ENCODE data around the gene UGT2B15. TPM values are rescaled to one million over a fixed set of nuclear protein-coding genes. Genes with fewer than 3 reads are reported as not detected.

Gene UGT2B15
- polyA plus RNA-seq, 1 donor (not counting 4 experiments of a cell fraction or from before 2014, with no cell fraction given) = not detected

- no peak overlapping the region for H3K27ac ChIP-seq (ENCODE audit: control insufficient read depth, insufficient read depth, low read length)
- no peaks in the 10 kb centered on the region for H4K20me1 ChIP-seq (ENCODE audit: control insufficient read depth, extremely low read depth, insufficient read depth, low read length)
- H3K4me2 ChIP-seq (ENCODE audit: control insufficient read depth, extremely low read depth, insufficient read depth, low read depth, low read length) = no peak overlapping the region
- no peaks in the 10 kb centered on the region for H3K36me3 ChIP-seq (ENCODE audit: control insufficient read depth in 2 of 2, extremely low read depth in 1 of 2, insufficient read depth in 2 of 2, low read length in 2 of 2)
- H2AFZ ChIP-seq (ENCODE audit: control insufficient read depth, low read length) = no peak overlapping the region
- FAIRE-seq = no peak
- dilution Hi-C loops (cut with MboI; ENCODE audit: extremely low pct_ligation_motif_present, low sequenced_read_pairs) = no loop called here
- TF ChIP-seq EZH2 (IDR thresholded peaks at IDR 0.05; ENCODE audit: low read length) = no peak
- TF ChIP-seq, protein P1, sequence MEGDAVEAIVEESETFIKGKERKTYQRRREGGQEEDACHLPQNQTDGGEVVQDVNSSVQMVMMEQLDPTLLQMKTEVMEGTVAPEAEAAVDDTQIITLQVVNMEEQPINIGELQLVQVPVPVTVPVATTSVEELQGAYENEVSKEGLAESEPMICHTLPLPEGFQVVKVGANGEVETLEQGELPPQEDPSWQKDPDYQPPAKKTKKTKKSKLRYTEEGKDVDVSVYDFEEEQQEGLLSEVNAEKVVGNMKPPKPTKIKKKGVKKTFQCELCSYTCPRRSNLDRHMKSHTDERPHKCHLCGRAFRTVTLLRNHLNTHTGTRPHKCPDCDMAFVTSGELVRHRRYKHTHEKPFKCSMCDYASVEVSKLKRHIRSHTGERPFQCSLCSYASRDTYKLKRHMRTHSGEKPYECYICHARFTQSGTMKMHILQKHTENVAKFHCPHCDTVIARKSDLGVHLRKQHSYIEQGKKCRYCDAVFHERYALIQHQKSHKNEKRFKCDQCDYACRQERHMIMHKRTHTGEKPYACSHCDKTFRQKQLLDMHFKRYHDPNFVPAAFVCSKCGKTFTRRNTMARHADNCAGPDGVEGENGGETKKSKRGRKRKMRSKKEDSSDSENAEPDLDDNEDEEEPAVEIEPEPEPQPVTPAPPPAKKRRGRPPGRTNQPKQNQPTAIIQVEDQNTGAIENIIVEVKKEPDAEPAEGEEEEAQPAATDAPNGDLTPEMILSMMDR (optimal IDR thresholded peaks at IDR 0.05 in 1 of 3, IDR thresholded peaks at IDR 0.05 in 1 of 3, conservative IDR thresholded peaks at IDR 0.05 in 1 of 3; ENCODE audit: extremely low read depth in 1 of 3, insufficient read depth in 2 of 3, low read length in 3 of 3) = no peak
- H3K9me3 ChIP-seq (ENCODE audit: control insufficient read depth, low read depth, low read length) = no peaks in the 10 kb centered on the region
- H3K27me3 ChIP-seq (ENCODE audit: control insufficient read depth, extremely low read depth, insufficient read depth, low read length) = no peaks in the 10 kb centered on the region
- H3K4me3 ChIP-seq (ENCODE audit: control insufficient read depth in 2 of 3, extremely low read depth in 1 of 3, insufficient read depth in 2 of 3, low read depth in 1 of 3, low read length in 3 of 3) = no peak overlapping the region
- no peaks in the 10 kb centered on the region for H3K4me1 ChIP-seq (ENCODE audit: control insufficient read depth, extremely low read depth, insufficient read depth, low read length)
- H3K79me2 ChIP-seq (ENCODE audit: control insufficient read depth, insufficient read depth, low read length) = no peaks in the 10 kb centered on the region
- H3K9ac ChIP-seq (ENCODE audit: control insufficient read depth, extremely low read depth, insufficient read depth, low read length) = no peak overlapping the region
- no peak for DNase-seq (ENCODE audit: low read depth, low spot score)
- H3K9me1 ChIP-seq (ENCODE audit: control insufficient read depth, extremely low read depth, insufficient read depth, low read length) = no peaks in the 10 kb centered on the region
These were observed 48.1 kb upstream of the UGT2B15 start for GRCh38 chr4:68718447-68719074.

DNA sequence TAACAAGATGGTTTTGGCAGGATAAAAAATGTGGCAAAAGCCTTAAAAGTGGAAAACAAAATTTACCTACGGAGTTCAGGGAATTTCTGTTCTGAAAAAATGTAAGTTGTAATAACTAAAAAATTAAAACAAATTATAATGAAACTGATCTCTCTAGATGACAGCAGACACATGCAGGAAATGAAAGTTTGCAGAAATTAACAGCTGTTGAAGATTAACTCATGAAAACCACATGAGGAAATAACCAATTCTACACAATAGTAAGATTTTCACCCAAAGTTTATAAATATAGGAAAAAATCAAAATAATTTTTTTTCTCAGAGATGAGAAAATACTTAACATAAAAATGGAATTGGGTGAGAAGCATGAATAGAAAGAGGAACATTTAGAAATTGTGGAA, 47.5 kb upstream of the UGT2B15 start:
- no peak for FAIRE-seq
- no peaks in the 10 kb centered on the region for H3K9me3 ChIP-seq (ENCODE audit: control insufficient read depth, low read depth, low read length)
- no peaks in the 10 kb centered on the region for H3K36me3 ChIP-seq (ENCODE audit: control insufficient read depth in 2 of 2, extremely low read depth in 1 of 2, insufficient read depth in 2 of 2, low read length in 2 of 2)
- H3K79me2 ChIP-seq (ENCODE audit: control insufficient read depth, insufficient read depth, low read length) = no peaks in the 10 kb centered on the region
- no peak overlapping the region for H2AFZ ChIP-seq (ENCODE audit: control insufficient read depth, low read length)
- H3K27ac ChIP-seq (ENCODE audit: control insufficient read depth, insufficient read depth, low read length) = no peak overlapping the region
- H3K9me1 ChIP-seq (ENCODE audit: control insufficient read depth, extremely low read depth, insufficient read depth, low read length) = no peaks in the 10 kb centered on the region
- no peak for TF ChIP-seq EZH2 (IDR thresholded peaks at IDR 0.05; ENCODE audit: low read length)
- TF ChIP-seq, protein P1 (optimal IDR thresholded peaks at IDR 0.05 in 1 of 3, IDR thresholded peaks at IDR 0.05 in 1 of 3, conservative IDR thresholded peaks at IDR 0.05 in 1 of 3; ENCODE audit: extremely low read depth in 1 of 3, insufficient read depth in 2 of 3, low read length in 3 of 3) = no peak
- no peaks in the 10 kb centered on the region for H3K4me1 ChIP-seq (ENCODE audit: control insufficient read depth, extremely low read depth, insufficient read depth, low read length)
- dilution Hi-C loops (cut with MboI; ENCODE audit: extremely low pct_ligation_motif_present, low sequenced_read_pairs) = no loop called here
- H3K27me3 ChIP-seq (ENCODE audit: control insufficient read depth, extremely low read depth, insufficient read depth, low read length) = no peaks in the 10 kb centered on the region
- no peak for DNase-seq (ENCODE audit: low read depth, low spot score)
- H3K9ac ChIP-seq (ENCODE audit: control insufficient read depth, extremely low read depth, insufficient read depth, low read length) = no peak overlapping the region
- no peak overlapping the region for H3K4me2 ChIP-seq (ENCODE audit: control insufficient read depth, extremely low read depth, insufficient read depth, low read depth, low read length)
- no peaks in the 10 kb centered on the region for H4K20me1 ChIP-seq (ENCODE audit: control insufficient read depth, extremely low read depth, insufficient read depth, low read length)
- no peak overlapping the region for H3K4me3 ChIP-seq (ENCODE audit: control insufficient read depth in 2 of 3, extremely low read depth in 1 of 3, insufficient read depth in 2 of 3, low read depth in 1 of 3, low read length in 3 of 3)
